Left ventricle myocardium inferior (tissue), 1 donor: Measurements from ENCODE around the gene TBC1D22B. TPM values are rescaled to one million over a fixed set of nuclear protein-coding genes. Genes with fewer than 3 reads are reported as not detected.
A peak's percentile ranks its signal among the peaks of the same experiment; 100 is the strongest.

ENCODE experiments used
- DNase-seq: peaks from one replicate; pipeline ENCODE4 v3.0.0-alpha.2; 2020
- H3K27ac ChIP-seq: fragments of 200-600 bp; replicated peaks from 2 replicates; pipeline ENCODE4 v1.8.0; 2021
- H3K27me3 ChIP-seq: fragments of 200-600 bp; 2 replicates; pipeline ENCODE4 v1.8.0; 2021; ENCODE audit warnings: low read depth
- H3K36me3 ChIP-seq: fragments of 200-600 bp; 2 replicates; pipeline ENCODE4 v1.8.0; 2021
- H3K4me1 ChIP-seq: fragments of 200-600 bp; 2 replicates; pipeline ENCODE4 v1.8.0; 2021
- H3K4me3 ChIP-seq: fragments of 200-600 bp; 2 replicates; pipeline ENCODE4 v1.8.0; 2021; ENCODE audit warnings: mild to moderate bottlenecking, moderate library complexity
- H3K9me3 ChIP-seq: fragments of 200-600 bp; replicated peaks from 2 replicates; pipeline ENCODE4 v1.8.0; 2021
- intact Hi-C: fragments of 100-400 bp; cut with micrococcal nuclease; formaldehyde crosslinking; loops from one replicate; pipeline ENCODE4 v1.11.0; 2022
- total RNA-seq: library from RNA; stranded (reverse); fragmentation: NEBNext Ultra II Directional; extraction: Animal tissue kit (Norgen Biotek cat#: 25700); gene quantifications from one replicate; pipeline ENCODE4 v1.2.1, GENCODE V29; 2021
- TF ChIP-seq, protein P1 (sequence below): fragments of 200-600 bp; IDR thresholded peaks from 2 replicates; pipeline ENCODE4 v1.8.0; 2021; ENCODE audit warnings: antibody characterized with exemption, mild to moderate bottlenecking, borderline replicate concordance
- donor health status: DM: no; HTN: yes; CAD: no; lungs with severe emphysema.

Gene TBC1D22B
- total RNA-seq, 1 donor from 2014 or later, result 6.1 TPM

- Histone ChIP-seq H3K36me3 (peaks cover 68% of the 10 kb centered on the region), H3K4me1 (peaks cover 12% of the 10 kb centered on the region), H3K4me3 (no peak overlapping the region), H3K27ac (no peak overlapping the region), H3K27me3 (no peaks in the 10 kb centered on the region), H3K9me3 (no peaks in the 10 kb centered on the region)
- intact Hi-C loops, result no loop called here
- TF ChIP-seq, protein P1, sequence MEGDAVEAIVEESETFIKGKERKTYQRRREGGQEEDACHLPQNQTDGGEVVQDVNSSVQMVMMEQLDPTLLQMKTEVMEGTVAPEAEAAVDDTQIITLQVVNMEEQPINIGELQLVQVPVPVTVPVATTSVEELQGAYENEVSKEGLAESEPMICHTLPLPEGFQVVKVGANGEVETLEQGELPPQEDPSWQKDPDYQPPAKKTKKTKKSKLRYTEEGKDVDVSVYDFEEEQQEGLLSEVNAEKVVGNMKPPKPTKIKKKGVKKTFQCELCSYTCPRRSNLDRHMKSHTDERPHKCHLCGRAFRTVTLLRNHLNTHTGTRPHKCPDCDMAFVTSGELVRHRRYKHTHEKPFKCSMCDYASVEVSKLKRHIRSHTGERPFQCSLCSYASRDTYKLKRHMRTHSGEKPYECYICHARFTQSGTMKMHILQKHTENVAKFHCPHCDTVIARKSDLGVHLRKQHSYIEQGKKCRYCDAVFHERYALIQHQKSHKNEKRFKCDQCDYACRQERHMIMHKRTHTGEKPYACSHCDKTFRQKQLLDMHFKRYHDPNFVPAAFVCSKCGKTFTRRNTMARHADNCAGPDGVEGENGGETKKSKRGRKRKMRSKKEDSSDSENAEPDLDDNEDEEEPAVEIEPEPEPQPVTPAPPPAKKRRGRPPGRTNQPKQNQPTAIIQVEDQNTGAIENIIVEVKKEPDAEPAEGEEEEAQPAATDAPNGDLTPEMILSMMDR, result peak; percentile 62
- DNase-seq, result no peak
These were observed 57.0 kb downstream of the TBC1D22B start for GRCh38 chr6:37314487-37315156.

DNA sequence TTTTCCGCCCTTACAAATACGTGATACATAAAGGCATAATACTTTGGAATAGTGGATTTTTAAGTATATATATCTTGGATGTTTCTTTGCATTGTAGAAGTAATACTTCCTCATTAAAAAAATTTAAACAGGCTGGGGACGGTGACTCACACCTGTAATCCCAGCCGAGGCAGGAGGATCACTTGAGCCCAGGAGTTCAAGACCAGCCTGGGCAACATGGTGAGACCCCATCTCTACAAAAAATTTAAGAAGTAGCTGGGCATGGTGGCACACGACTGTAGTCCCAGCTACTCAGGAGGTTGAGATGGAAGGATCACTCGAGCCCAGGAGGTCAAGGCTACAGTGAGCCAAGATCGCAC, 57.6 kb downstream of the TBC1D22B start:
- TF ChIP-seq, protein P1, result no peak
- no peaks in the 10 kb centered on the region for H3K27me3 ChIP-seq
- no peak overlapping the region for H3K4me3 ChIP-seq
- DNase-seq, result no peak
- H3K9me3 ChIP-seq, result no peaks in the 10 kb centered on the region
- intact Hi-C loops, result no loop called here
- H3K27ac ChIP-seq, result no peak overlapping the region
- peaks cover 17% of the 10 kb centered on the region for H3K4me1 ChIP-seq
- peaks cover 72% of the 10 kb centered on the region for H3K36me3 ChIP-seq

GRCh38 chr6:37316071-37316470, 58.5 kb downstream of the TBC1D22B start:
- peaks cover 26% of the 10 kb centered on the region for H3K4me1 ChIP-seq
- TF ChIP-seq, protein P1, result no peak
- H3K27me3 ChIP-seq, result no peaks in the 10 kb centered on the region
- H3K27ac ChIP-seq, result no peak overlapping the region
- peaks cover 79% of the 10 kb centered on the region for H3K36me3 ChIP-seq
- no peak overlapping the region for H3K4me3 ChIP-seq
- intact Hi-C loops, result no loop called here
- no peaks in the 10 kb centered on the region for H3K9me3 ChIP-seq
- DNase-seq, result no peak

- DNase-seq, result no peak
- Histone ChIP-seq H3K27me3 (no peaks in the 10 kb centered on the region), H3K4me1 (peaks cover 34% of the 10 kb centered on the region), H3K27ac (no peak overlapping the region), H3K4me3 (no peak overlapping the region), H3K36me3 (peaks cover 82% of the 10 kb centered on the region), H3K9me3 (no peaks in the 10 kb centered on the region)
- TF ChIP-seq, protein P1, result no peak
- intact Hi-C loops, result no loop called here
These were observed 59.9 kb downstream of the TBC1D22B start for GRCh38 chr6:37317312-37318038.

DNA sequence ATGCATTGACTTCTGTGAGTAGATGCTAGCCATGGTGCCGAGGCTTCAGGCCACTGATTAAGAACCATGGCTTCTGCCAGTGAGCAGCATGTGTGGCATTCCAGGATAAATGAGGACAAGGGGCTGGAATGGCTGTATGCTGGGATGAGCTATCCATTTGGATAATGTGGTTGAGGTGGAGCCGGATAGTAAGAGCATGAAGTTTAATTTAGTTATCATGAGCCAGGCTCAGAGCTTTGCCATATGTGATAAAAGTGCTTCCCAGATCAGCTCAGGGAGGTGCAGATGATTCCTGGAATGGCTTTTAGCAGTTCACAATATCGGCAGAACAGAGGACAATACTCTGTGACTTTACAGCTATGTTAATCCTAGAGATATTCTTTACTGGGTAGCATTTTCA, 61.6 kb downstream of the TBC1D22B start:
- peaks cover 72% of the 10 kb centered on the region for H3K36me3 ChIP-seq
- intact Hi-C loops, result no loop called here
- DNase-seq, result no peak
- peak overlapping the region; percentile 31 for H3K27ac ChIP-seq
- TF ChIP-seq, protein P1, result no peak
- no peaks in the 10 kb centered on the region for H3K27me3 ChIP-seq
- H3K9me3 ChIP-seq, result no peaks in the 10 kb centered on the region
- H3K4me3 ChIP-seq, result no peak overlapping the region
- H3K4me1 ChIP-seq, result peaks cover 46% of the 10 kb centered on the region
